Liver (tissue), 3 donors: ENCODE results near the gene LEMD1.

ENCODE experiments used
- RAD21 ChIP-seq, 2 donors: IDR thresholded peaks; 2 replicates each; pipeline ENCODE4 v1.6.1; 2016; ENCODE audit warnings: antibody characterized with exemption in 2 of 2, mild to moderate bottlenecking in 2 of 2
- TF ChIP-seq, protein P1 (sequence below): fragments of 150-350 bp; IDR thresholded peaks from 2 replicates; pipeline ENCODE4 v1.5.1; 2017; ENCODE audit warnings: improper control_type of control experiment, low read depth, low read length; ENCODE audit not compliant: missing input control
- donor health status: healthy.
- donor health status: healthy.

DNA sequence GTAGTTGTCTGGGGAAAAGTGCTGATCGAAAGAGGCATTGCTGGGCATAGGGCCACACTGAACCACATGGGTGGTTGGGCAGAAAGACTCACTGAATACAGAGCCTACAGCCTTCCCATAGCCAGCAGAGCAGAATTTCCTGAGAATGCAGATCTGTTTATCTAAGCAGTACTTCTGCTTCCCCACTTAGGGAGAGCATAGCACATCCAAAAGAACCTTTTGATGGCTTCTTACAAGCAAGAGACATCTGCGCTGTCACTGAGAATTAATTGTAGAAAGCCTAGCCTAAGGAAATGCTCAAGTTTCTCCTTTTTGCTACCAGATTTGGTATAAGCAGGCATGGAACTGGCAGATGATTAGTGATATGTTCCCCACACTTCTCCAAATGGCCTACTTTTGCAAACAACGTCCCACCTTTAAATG is 52.1 kb downstream of the LEMD1 start:
- TF ChIP-seq RAD21 (IDR thresholded peaks at IDR 0.05), result no peak
- TF ChIP-seq, protein P1, sequence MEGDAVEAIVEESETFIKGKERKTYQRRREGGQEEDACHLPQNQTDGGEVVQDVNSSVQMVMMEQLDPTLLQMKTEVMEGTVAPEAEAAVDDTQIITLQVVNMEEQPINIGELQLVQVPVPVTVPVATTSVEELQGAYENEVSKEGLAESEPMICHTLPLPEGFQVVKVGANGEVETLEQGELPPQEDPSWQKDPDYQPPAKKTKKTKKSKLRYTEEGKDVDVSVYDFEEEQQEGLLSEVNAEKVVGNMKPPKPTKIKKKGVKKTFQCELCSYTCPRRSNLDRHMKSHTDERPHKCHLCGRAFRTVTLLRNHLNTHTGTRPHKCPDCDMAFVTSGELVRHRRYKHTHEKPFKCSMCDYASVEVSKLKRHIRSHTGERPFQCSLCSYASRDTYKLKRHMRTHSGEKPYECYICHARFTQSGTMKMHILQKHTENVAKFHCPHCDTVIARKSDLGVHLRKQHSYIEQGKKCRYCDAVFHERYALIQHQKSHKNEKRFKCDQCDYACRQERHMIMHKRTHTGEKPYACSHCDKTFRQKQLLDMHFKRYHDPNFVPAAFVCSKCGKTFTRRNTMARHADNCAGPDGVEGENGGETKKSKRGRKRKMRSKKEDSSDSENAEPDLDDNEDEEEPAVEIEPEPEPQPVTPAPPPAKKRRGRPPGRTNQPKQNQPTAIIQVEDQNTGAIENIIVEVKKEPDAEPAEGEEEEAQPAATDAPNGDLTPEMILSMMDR, result no peak
